ENCODE results near the gene CAMK1D.

CAMK1D gene

DNA sequence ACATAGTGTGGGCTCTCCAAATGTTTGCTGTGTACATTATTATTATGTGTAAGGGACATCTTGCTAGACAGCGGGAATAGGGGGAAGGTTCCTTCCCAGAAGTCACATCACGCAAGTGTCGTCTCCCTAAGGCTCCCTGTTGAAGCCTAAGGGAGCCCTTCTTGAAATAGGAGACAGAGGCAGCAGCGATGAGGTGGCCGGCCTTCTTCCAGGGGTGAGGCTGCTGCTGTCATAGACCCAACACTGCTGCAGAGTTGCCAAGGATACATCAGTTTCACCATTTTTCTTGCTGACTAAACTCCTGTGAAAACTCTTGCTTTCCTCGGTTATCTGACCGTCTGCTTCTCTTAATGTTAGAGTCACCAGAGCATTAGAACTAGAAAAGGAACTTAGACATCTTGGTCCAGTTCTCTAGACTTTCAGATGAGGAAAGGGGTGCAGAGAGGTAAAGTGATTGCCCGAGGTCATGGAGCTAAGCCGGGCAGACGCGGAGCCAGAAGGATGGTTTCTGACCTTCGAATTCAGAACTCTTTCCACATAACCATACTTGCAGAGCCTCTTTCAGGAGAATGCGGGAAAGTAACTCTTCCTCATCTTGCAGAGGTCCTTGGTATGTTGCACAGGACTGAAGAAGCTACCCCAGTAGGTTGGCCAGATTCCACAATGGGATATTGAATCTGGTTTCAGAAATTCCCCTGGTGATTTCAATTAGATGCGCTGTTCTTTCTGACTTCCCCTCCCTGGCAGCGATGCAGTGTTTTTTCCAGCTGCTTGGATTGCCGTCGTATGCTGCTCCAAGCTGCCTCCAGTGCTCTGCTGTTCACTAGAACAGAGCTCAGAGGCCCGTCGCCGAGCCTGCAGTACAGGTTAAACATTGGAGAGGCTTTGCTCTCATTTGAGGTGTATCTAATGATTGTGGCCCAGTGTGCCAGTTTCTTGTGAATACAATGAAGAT lies 217.1 kb downstream of the CAMK1D start:
- no peak for DNase-seq

DNA sequence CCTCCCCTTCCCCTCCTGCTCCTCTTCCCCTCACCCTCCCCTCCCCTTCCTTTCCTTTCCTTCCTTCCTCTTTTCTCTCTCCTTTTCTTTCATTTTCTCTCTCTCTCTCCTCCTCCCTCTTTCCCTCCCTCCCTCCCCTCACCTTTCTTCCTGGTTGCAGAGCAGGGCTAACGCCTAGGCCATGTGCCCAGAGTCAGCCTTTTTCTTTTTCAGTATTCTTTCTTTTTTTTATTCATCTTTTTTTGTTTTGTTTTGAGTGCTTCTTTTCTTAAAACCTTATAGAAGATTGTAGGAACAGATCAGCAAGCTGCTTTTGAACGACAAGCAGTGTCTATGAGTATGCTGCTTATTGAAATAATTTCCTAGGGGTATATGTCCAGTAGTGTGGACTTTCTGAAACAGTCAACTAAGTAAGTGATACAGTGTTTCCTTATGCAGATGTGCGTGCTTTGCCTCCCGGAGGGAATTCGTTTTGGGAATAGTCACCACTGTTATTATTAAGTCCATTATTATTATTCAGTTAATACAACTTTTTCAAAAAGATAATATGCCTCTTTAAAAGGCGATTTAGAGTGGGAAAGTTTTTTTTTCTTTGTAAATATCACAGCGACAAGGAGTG lies 219.2 kb downstream of the CAMK1D start:
- DNase-seq = no peak

DNA sequence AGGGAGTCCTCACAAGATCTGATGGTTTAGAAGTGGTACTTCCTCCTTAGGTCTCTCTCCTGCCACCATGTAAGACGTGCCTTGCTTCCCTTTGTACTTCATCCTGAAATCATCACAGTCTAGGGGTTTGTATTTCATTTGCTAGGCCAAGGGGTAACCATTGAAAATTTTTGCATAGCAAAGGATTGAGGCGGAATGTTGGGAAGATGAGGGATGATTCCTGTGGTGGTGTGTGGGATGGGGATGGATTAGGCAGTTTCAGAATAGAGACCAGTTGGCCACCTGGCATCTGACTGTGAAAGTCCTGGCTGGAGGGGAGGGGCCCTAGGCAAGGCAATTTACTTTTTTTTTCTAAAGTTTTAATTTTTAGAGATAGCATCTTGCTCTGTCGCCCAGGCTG lies 222.9 kb downstream of the CAMK1D start:
- DNase-seq = no peak

DNA sequence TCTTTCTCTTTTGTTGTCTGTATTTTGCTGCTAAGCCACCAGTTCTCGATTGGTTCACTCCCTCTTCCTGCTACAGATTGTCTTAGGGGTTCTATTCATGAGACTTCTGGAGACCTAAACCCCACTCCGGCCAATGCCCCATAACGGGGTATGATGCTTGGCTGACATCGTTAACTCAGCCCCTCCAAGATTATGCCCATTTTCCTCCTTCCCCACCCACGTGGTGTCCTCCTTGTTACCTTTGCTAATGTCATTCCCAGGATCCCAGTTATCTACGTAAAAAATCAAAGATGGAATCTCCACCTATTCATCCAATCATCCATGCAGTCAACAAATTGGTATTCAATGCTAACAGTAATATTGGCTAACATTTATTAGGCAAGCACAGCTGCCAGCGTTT lies 228.3 kb downstream of the CAMK1D start:
- no peak for DNase-seq

DNA sequence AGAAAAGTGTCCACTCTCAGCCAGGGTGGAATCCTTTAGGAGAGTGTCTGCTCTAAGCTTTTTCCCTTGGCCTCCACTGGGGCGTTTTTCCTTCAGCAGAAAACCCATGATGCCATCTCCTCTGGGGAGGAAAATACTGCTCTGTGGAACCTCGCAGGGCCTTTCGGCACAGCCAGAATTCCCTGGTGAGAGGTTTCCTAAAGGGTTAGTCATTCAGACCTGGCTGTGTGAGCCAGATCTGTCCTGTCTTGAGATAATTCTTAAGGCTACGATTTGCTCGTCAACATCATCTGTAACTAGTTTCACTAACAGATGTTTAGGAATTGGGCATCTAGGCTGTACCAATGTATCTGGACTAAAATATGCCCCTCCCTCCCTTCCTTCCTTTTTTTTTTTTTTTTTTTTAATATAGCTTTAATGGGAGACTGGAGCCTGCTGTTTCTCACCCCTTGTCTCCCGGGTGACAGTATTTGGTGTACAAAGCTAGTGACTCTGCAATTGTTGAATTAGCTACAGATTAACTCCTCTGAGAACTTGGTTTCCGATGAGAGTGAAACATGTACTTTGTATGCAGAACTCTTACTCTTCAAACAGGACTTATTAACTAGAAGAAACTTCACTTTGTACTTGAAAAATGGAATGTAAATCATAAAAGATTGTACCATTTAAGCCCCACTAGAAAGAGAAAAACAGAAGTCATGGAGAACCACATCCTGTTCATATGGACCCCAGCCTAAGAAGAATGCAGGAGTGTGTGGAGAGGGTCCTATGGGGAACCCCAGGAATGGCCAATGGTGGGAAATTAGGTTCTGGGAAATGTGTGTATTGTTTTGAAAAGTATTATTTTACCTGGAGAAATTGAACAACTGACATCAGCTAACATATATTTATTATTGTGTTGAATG lies 230.9 kb downstream of the CAMK1D start:
- no peak for DNase-seq

DNA sequence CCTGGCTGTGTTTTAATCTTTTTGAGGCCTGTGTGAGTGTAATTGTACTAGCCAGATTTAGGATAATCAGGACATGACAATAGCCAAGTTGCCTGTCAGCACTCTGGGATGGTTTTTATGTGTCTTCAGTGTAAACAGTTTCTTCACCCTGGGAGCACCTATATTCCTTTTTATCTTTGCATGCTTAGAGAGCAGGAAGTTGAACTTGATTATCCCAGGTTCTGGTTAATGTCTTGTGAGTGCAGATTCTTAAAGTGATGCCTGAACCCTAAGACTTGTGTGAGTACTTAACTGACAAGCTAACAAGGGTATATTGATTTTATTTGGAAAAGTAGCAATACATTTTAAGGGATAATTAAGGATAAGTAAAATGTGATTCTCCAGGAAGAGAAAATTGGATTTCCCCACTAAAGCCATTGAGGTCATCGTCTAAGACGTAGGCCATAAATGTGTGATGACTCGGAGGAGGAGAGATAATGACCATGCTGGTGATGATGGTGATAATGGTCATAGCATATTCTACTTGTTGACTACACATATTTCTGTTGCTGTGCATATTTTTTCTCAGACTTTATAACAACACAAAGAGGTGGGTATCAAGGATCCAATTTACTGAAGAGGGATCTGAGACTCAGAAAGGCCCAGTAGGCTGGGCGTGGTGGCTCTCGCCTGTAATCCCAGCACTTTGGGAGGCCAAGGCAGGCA lies 234.7 kb downstream of the CAMK1D start:
- no peak for DNase-seq

DNA sequence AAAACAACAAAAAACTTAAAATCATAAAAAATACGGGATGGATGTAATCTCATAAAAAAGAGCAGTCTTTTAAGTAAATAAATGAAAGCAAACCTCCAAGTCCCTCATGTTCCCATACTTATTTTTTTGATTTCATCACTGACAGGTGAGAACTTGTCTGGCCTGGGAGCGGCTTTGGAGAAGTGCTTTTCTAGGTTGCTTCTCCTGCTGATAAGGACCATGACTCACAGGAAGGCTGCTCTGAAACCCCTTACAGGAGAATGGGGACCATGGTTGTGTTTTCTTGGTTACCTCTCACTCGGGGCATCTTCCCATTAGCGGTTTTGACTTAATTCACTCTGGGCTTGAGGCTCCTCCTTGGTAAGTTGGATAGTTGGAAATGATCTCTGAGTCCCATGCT lies 237.4 kb downstream of the CAMK1D start:
- DNase-seq = no peak

DNA sequence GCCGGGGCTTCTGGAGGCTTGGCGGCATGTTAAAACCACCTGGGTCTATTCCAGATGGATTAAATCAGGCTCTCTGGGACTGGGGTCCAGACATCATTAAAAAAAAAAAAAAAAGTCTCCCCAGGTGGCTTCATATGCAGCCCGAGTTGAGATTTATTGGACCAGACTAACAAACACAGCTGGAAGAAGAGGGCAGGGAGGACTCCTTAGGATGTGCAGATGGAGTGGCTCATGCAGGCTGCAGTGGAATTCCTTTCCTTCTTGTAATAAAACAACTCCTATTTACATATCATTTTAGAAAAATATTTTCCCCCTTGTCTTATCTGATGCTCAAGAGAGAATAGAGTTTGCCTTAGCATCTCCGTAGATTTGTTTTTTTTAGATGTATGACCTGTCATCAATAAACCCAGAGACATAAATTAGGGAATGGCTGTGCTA lies 238.1 kb downstream of the CAMK1D start:
- DNase-seq = no peak

DNA sequence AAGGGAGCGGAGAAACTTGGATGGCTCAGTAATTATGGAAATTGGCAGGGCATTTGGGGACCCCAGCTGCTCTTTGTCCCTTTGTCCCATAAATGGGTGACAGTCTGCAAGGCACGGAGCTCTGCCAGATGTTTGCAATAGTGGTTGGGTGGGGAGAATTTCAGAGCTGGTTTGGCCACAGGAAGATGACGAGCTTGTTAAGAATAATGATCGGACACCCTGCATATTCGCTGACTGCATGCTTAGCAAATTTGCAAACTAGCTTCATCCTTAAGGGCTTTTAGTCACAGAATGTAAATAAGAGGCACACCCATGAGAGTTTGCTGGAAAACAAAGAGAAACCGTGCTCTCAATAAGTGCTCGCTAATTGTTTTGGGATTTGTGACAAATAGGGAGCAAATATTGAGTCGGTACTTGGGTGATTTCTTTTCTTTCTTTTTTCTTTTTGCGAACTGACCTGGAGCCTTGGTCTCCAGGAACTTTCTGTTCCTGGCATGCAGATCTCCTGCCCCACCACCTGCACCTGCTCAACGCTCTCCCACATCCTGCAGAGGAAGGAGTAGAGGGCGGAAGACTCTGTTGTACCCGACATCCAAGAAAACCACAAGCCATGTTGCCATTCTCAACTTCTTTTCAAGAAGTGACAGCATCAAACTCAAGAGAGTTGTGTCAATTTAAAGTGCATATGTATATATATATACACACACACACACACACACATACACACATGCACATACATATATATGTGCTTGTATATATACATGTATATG lies 238.9 kb downstream of the CAMK1D start:
- DNase-seq = no peak

DNA sequence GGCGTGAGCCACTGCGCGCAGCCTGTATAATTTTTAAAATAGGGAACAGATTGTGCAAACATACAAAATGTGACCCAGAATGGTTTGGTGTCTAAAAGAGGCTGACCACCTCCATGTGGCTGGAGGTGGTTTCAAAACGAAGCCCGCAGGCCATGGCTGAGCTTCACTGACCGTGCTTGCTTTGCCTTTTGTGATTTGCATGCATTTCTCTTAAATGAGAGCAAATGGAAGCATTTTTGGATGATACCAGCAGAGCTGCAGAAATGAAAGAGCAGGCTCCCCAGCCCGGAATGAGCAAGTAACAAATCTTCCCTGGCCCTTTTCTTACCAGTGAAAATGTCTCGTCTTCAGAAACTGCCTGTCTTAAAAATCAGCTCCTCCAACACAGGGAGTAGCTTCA lies 239.9 kb downstream of the CAMK1D start:
- no peak for DNase-seq

DNA sequence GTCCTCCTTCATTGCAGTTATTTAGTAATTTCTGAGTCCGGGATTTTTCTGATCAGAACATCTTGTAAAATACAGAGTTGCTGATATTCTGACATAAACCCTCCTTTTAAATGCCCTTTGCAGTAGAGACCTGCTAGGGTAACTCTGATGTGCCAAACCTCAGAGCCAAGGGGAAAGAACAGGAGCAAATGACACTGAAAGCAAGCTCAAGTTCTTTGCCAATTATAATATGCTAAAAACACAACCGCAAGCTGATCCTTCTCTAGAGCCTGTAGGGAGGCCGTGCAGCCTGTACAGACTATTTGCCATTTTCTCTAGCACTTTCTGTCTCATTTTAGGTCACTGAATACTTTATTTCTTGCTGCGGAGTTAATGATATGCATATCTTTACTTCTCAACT lies 240.4 kb downstream of the CAMK1D start:
- no peak for DNase-seq

DNA sequence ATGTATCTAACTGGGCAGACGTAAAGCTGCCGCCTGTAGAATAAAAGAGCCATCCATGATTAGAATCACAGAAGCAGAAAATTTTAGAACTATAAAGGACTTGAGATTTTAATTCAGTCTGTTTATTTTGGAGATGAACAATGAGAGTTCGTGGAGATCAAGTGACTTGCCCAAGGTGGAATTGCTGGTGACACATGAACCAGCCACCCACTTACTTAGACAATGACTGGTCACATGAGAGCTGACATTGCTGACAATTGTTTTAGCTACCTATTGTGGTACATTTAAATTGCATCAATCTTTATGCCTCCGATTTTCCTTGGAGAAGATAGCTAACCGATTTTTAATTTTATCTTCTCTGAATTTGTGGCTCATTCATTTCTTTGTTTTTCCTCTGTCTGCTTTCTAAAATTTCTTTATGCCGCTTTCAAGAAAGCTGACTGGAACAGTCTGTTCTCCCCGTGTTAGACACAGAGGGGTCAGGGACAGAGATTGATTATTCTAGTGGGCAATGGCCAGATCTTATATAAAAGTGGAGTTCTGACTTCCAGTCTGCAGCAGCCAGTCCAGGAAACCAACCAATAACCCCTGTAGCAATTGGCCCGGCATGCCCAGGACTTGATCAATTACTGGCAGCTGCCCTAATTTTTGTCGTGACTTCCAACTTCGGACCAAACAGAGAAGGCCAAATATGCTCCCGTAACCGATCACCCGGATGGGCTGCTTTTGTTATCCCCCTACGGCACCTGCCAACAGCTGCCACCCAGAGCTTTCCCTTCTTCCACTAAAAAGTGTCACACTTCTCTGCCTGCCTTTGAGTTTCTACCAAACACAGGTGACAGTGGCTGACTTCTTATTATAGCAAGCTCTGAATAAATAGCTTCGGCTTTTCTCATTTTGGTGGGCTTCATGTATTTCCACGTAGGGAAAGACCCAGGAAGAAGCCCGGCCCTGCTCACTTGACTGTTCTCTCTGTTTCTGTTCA lies 241.6 kb downstream of the CAMK1D start:
- peak; percentile 22 for DNase-seq

DNA sequence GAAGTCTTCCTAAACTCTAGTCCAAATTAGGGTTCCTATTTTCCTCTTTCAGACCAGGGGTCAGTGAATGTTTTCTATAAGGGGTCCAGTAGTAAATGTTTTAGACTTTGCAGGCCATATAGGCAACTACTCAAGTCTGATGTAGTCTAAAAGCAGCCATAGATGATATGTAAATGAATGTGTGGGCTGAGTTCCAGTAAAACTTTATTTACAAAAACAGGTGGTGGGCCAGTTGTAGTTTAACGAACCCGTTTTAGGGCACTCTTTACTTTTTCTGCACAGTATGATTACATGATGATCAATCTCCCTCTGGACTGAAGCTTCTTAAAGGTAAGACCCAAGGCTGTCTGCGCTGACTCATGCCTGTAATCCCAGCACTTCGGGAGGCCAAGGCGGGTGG lies 243.6 kb downstream of the CAMK1D start:
- DNase-seq = no peak

DNA sequence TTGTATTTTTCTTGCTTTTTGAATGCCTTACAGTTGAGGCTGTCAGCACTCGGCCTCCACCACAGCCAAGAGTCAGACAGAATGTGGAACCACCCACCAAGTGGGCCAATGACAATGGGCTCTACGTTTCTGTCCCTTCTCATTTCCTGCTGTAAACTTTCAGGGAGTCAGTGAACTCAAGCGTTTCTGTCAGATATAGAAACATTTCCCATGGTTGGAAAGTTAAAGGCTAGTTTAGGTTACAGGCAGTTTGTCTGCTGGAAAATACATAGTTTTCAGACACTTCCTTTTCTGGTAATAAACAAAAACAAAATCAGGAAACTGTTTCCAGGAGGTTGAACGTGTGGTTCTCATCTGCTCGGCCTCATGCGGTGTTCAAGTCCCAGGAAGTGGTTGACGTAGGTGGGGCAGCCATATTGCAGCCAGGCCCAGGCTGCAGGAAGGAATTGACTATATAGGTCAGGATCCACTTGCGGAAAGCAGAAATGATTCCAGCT lies 245.1 kb downstream of the CAMK1D start:
- peak; percentile 47 for DNase-seq

DNA sequence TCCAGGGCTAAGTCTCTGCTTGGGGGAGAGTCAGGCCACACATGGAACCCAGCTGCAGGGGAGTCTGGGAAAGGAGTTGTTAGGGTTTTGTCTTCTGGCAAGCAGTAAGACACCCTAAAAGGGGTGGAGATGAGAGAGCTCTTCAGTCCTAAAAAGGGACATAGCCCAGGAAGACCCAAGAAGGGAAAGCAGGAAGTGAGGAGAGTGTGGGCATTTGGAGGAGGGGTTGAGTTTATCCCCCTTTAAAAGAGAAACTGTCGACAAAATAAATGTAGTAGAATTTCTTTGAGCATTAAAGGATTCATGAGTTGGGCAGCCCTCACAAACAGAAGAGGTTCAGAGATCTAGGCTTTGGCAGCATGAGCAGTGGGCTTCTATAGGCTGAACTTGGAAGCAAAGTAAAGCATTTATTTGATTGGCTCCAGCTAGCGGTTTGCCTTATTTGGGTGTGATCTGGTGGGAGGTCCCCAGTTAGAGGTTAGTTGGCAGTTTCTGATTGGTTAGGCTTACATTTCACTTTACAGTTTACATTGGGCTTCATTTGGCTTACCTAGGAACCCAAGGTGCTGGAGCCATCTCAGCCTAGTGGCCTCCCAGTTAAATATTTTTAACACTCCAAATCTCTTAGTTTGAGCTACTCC lies 246.7 kb downstream of the CAMK1D start:
- DNase-seq = no peak

DNA sequence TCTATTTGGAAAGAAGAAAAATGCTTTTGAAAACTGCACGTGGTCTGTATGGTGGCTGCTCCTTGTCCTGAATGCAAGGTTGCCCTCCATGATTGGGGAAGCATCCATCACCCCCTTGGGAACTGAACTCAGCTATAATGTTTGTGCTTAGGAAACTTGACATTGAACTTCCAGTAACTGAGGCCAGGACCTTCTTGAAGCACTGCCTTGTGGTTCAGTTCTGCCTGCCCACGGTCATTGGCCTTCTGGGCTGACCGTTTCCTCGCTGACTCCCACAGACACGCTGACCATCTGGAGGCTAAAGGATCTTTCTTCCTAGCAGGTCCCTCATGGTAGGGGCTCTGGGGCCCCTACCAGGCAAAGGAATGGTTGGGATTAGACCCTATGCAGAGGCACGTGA lies 247.8 kb downstream of the CAMK1D start:
- DNase-seq = no peak

DNA sequence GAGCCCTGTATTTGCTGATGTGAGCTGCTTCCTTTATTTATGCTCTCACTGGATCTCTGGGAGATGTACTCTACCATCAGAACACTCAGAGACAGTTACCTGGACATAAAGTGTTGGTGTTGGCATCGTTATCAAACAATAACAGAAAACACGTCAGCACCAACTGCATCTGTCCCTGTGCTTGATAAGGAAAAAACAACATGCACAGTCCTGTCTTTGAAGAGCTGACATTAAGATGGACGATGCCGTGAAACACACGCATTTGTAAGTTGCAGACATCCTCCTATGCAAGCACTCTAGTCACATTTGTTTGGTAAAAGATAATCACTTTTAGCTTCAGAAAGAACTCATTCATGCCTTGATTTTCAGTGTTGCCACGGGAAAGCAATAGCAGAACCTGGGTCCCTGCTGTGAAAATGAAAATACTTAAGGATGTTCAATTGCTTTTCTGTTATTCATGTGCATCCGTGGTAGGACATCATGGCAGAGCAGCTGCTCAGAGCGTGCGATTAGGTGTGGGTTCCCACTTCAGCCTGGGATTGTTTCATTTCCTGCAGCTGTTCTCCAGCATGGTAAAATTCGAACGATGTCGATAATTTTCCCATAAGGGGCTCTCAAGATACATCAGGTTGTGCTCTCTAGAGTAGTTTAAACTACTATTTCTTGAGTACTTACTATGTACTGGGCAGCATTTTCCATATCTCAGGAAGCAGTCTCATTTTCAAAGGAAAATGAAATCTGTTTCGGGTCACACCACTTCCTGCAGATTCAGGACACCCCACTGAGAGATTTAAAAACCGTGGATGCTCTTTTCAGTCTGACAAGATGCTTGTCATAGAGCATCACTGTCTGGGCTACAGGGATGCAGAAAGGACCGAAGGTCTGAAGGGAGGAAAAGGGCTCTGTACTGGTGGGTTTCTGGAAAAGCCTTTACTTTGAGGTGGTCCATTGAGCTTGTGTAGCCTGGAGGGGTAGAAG lies 248.7 kb downstream of the CAMK1D start:
- DNase-seq = no peak

DNA sequence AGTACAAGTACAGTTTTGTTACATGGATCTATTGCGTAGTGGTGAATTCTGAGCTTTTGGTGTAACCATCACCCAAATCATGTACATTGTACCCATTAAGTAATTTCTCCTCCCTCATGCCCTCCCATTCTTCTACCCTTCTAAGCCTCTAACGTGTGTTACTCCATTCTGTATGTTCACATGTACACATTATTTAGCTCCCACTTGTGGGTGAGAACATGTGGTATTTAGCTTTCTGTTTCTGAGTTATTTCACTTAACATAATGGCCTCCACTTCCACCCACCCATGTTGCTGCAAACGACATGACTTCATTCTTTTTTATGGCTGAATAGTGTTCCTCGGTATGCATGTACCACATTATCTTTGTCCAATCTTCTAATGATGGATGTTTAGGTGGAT lies 251.3 kb downstream of the CAMK1D start:
- DNase-seq = no peak

DNA sequence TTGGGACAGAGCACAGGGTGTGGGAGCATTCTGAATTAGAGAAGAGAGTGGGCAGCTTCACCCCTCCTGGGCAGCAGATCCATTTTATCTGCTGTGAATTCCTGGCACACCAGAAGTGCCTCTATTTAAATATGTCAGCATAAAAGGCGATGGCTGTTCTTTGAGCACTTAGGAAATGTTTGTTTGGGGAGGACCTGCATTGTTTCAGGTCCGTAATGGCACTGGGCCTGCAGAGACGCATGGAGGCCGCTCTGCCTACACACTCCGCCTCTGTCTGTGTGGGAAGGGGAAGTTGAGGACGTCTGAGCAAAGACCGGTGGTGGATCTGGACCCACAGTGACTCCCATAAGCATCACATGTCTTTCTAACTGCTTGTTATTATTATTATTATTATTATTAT lies 253.2 kb downstream of the CAMK1D start:
- no peak for DNase-seq
